HepG2 (cell line): ENCODE results near the gene MRPL28. TPM values are rescaled to one million over a fixed set of nuclear protein-coding genes. Genes with fewer than 3 reads are reported as not detected.
A peak's percentile ranks its signal among the peaks of the same experiment; 100 is the strongest.

Experiments
- AGO1 ChIP-seq: fragments of 200-400 bp; formaldehyde crosslinking; IDR thresholded peaks from 2 replicates; pipeline ENCODE4 v1.6.1; 2017; ENCODE audit warnings: mild to moderate bottlenecking, low read depth, low read length, moderate library complexity; ENCODE audit not compliant: poor library complexity, severe bottlenecking
- CEBPG ChIP-seq: IDR thresholded peaks from 2 replicates; pipeline ENCODE4 v1.6.1; 2016
- DR1 ChIP-seq: sonication (generic); formaldehyde crosslinking; IDR thresholded peaks from 2 replicates; pipeline ENCODE4 v1.8.0; 2021; ENCODE audit warnings: mild to moderate bottlenecking, missing genetic modification reagents, inconsistent platforms
- GATAD2A ChIP-seq: IDR thresholded peaks from 2 replicates; pipeline ENCODE4 v1.6.1; 2016
- KAT7 ChIP-seq: IDR thresholded peaks from 2 replicates; pipeline ENCODE4 v1.6.1; 2018; ENCODE audit warnings: borderline replicate concordance, missing compliant biosample characterization
- MIXL1 ChIP-seq: IDR thresholded peaks from 2 replicates; pipeline ENCODE4 v1.6.1; 2016
- NFIB ChIP-seq: sonication (generic); formaldehyde crosslinking; IDR thresholded peaks from 2 replicates; pipeline ENCODE4 v1.9.0; 2021; ENCODE audit warnings: missing genetic modification reagents, mild to moderate bottlenecking, borderline replicate concordance
- NFIC ChIP-seq: IDR thresholded peaks from 2 replicates; pipeline ENCODE4 v1.6.1; 2012; ENCODE audit warnings: mild to moderate bottlenecking, low read length, inconsistent platforms
- NRL ChIP-seq: sonication (generic); formaldehyde crosslinking; IDR thresholded peaks from 2 replicates; pipeline ENCODE4 v1.5.0; 2020; ENCODE audit warnings: missing genetic modification reagents, mild to moderate bottlenecking, moderate library complexity, borderline replicate concordance
- PHF20 ChIP-seq: sonication (generic); formaldehyde crosslinking; IDR thresholded peaks from 2 replicates; pipeline ENCODE4 v1.5.0; 2020; ENCODE audit warnings: mild to moderate bottlenecking, missing genetic modification reagents
- RAD51 ChIP-seq: fragments of 450-650 bp; IDR thresholded peaks from 2 replicates; pipeline ENCODE4 v1.6.1; 2016; ENCODE audit warnings: borderline replicate concordance
- SAFB2 ChIP-seq: sonication (generic); formaldehyde crosslinking; IDR thresholded peaks from 2 replicates; pipeline ENCODE4 v1.5.1; 2020; ENCODE audit warnings: missing genetic modification reagents, low read depth, mild to moderate bottlenecking, borderline replicate concordance
- SIX1 ChIP-seq: sonication (generic); formaldehyde crosslinking; IDR thresholded peaks from 2 replicates; pipeline ENCODE4 v1.4.0; 2020; ENCODE audit warnings: missing genetic modification reagents, borderline replicate concordance
- SKI ChIP-seq: fragments of 450-650 bp; IDR thresholded peaks from one replicate; pipeline ENCODE4 v1.6.1; 2018; ENCODE audit warnings: mild to moderate bottlenecking; ENCODE audit not compliant: partially characterized antibody
- SMAD3 ChIP-seq: sonication (generic); formaldehyde crosslinking; IDR thresholded peaks from 2 replicates; pipeline ENCODE4 v1.4.0; 2020; ENCODE audit warnings: missing genetic modification reagents
- SOX13 ChIP-seq, 3 experiments: fragments of 450-650 bp in 1 of 3; sonication (generic) in 1 of 3; formaldehyde crosslinking in 1 of 3; IDR thresholded peaks in 2 of 3; conservative IDR thresholded peaks in 1 of 3; 2 replicates each; pipeline versions ENCODE4 v1.5.0 to v1.6.1; 2016 to 2020; ENCODE audit warnings: antibody characterized with exemption in 1 of 3, mild to moderate bottlenecking in 1 of 3, missing compliant biosample characterization in 1 of 3, missing genetic modification reagents in 1 of 3, moderate library complexity in 1 of 3
- TARDBP ChIP-seq: sonication (generic); formaldehyde crosslinking; IDR thresholded peaks from 2 replicates; pipeline ENCODE4 v1.8.0; 2022; ENCODE audit warnings: mild to moderate bottlenecking, missing genetic modification reagents
- TCF7L2 ChIP-seq: IDR thresholded peaks from 2 replicates; pipeline ENCODE4 v1.6.1; 2011; ENCODE audit warnings: mild to moderate bottlenecking, low read depth, low read length, moderate library complexity
- TEAD2 ChIP-seq: sonication (generic); formaldehyde crosslinking; IDR thresholded peaks from 2 replicates; pipeline ENCODE4 v1.9.0; 2021; ENCODE audit warnings: missing genetic modification reagents
- WIZ ChIP-seq: sonication (generic); formaldehyde crosslinking; IDR thresholded peaks from 2 replicates; pipeline ENCODE4 v1.5.1; 2020; ENCODE audit warnings: mild to moderate bottlenecking, missing genetic modification reagents
- ZBTB21 ChIP-seq: sonication (generic); formaldehyde crosslinking; IDR thresholded peaks from 2 replicates; pipeline ENCODE4 v1.4.0; 2020; ENCODE audit warnings: missing genetic modification reagents
- ZBTB7B ChIP-seq: sonication (generic); formaldehyde crosslinking; IDR thresholded peaks from 2 replicates; pipeline ENCODE4 v1.4.0; 2020; ENCODE audit warnings: missing genetic modification reagents
- ZFP37 ChIP-seq: sonication (generic); formaldehyde crosslinking; IDR thresholded peaks from 2 replicates; pipeline ENCODE4 v1.4.0; 2020; ENCODE audit warnings: missing genetic modification reagents, borderline replicate concordance
- ZNF333 ChIP-seq: sonication (generic); formaldehyde crosslinking; IDR thresholded peaks from 2 replicates; pipeline ENCODE4 v1.4.0; 2020; ENCODE audit warnings: mild to moderate bottlenecking, missing genetic modification reagents, borderline replicate concordance
- ZNF446 ChIP-seq: sonication (generic); formaldehyde crosslinking; IDR thresholded peaks from 2 replicates; pipeline ENCODE4 v1.5.0; 2020; ENCODE audit warnings: mild to moderate bottlenecking, missing genetic modification reagents
- ZNF589 ChIP-seq: sonication (generic); formaldehyde crosslinking; conservative IDR thresholded peaks from 2 replicates; pipeline ENCODE4 v1.8.0; 2022; ENCODE audit warnings: mild to moderate bottlenecking, moderate library complexity, missing genetic modification reagents
- ZNF781 ChIP-seq: sonication (generic); formaldehyde crosslinking; IDR thresholded peaks from 2 replicates; pipeline ENCODE4 v1.5.1; 2020; ENCODE audit warnings: borderline replicate concordance, mild to moderate bottlenecking, missing genetic modification reagents; ENCODE audit errors: not compliant biosample characterization
- ZSCAN25 ChIP-seq: sonication (generic); formaldehyde crosslinking; IDR thresholded peaks from 2 replicates; pipeline ENCODE4 v1.8.0; 2022; ENCODE audit warnings: mild to moderate bottlenecking, missing genetic modification reagents
- polyA plus RNA-seq, 8 experiments: library from polyadenylated mRNA; depleted of rRNA in 3 of 8; stranded (reverse) in 7 of 8; unstranded in 1 of 8; fragments of >200 nt; fragmentation: Illumina TruSeq in 4 of 8; extraction: Trizol in 4 of 8; gene quantifications; 2 replicates each; pipeline versions ENCODE4 v1.2.1 to v1.2.3, GENCODE V29; 2011 to 2016; ENCODE audit warnings: low read depth in 4 of 8, missing spikeins in 1 of 8, mixed read lengths in 1 of 8; ENCODE audit not compliant: insufficient read depth in 1 of 8
- total RNA-seq, 5 experiments: library from RNA; depleted of rRNA; stranded (reverse); fragments of >200 nt; fragmentation: Illumina TruSeq; extraction: Trizol; gene quantifications; 2 replicates each; pipeline ENCODE4 v1.2.3, GENCODE V29; 2016; ENCODE audit warnings: low read depth in 1 of 5
- TF ChIP-seq, protein P1 (sequence below): sonication (generic); formaldehyde crosslinking; IDR thresholded peaks from 2 replicates; pipeline ENCODE4 v1.4.0; 2020; ENCODE audit warnings: missing genetic modification reagents
- TF ChIP-seq, protein P2 (sequence below): sonication (generic); formaldehyde crosslinking; IDR thresholded peaks from 2 replicates; pipeline ENCODE4 v1.4.0; 2020; ENCODE audit warnings: missing genetic modification reagents
- TF ChIP-seq, protein P3 (sequence below): sonication (generic); formaldehyde crosslinking; conservative IDR thresholded peaks from 2 replicates; pipeline ENCODE4 v1.4.0; 2020; ENCODE audit warnings: missing genetic modification reagents

Gene MRPL28
- total and polyA plus RNA-seq, 2 of the 13 experiments (the other 11 are each of a cell fraction or from before 2014, with no cell fraction given) = 114 to 135 TPM

DNA sequence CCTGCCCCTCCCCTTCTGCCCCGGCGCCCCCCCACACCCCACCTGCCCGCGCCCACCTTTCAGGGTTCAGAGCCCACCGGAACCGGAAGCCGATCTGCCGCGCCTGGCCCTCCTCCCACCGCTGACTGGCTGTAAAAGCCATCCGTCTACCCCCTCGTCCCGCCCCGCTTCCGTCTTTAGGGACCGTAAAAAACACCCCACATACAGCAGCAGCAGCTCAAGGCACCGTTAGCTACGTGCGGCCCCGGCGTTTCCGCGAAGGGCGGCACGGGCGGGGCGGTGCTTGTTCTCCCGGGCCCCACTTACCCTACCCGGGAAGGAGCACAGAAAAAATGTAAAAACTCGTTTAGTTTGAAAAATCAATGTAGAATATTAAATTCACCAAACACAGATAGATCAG lies at the start of gene MRPL28 (continued):
- TF ChIP-seq SOX13 (IDR thresholded peaks at IDR 0.05) = no peak
- no peak; a peak in 1 of 4 replicates for TF ChIP-seq SOX13 (CRISPR knock-in tag; conservative IDR thresholded peaks at IDR 0.05 in 1 of 2, IDR thresholded peaks at IDR 0.05 in 1 of 2)
- TF ChIP-seq ZNF781 (CRISPR knock-in tag) = no peak
- TF ChIP-seq ZNF446 = no peak
- no peak for TF ChIP-seq NFIB (CRISPR knock-in tag)
- TF ChIP-seq, protein P1, sequence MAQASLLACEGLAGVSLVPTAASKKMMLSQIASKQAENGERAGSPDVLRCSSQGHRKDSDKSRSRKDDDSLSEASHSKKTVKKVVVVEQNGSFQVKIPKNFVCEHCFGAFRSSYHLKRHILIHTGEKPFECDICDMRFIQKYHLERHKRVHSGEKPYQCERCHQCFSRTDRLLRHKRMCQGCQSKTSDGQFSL (CRISPR knock-in tag) = 0 out of 2 replicates have a peak, but pooled peaks have one; percentile 31
- TF ChIP-seq GATAD2A (CRISPR knock-in tag) = no peak
- TF ChIP-seq ZNF333 (CRISPR knock-in tag) = no peak
- no peak for TF ChIP-seq SIX1 (CRISPR knock-in tag)
- peak; percentile 40 for TF ChIP-seq SKI
- peak; percentile 49; the same call in 1 of the 2 replicates for TF ChIP-seq PHF20 (CRISPR knock-in tag)
- TF ChIP-seq TEAD2 (CRISPR knock-in tag) = no peak
- no peak for TF ChIP-seq ZFP37 (CRISPR knock-in tag)
- TF ChIP-seq NRL = no peak
- no peak for TF ChIP-seq TCF7L2
- TF ChIP-seq MIXL1 (CRISPR knock-in tag) = no peak
- no peak for TF ChIP-seq SAFB2 (CRISPR knock-in tag)
- no peak for TF ChIP-seq KAT7 (CRISPR knock-in tag)
- no peak for TF ChIP-seq SMAD3 (CRISPR knock-in tag)
- no peak for TF ChIP-seq ZSCAN25 (CRISPR knock-in tag)
- TF ChIP-seq AGO1 = peak; percentile 78
- TF ChIP-seq WIZ = no peak
- peak; percentile 24; the same call in 1 of the 2 replicates for TF ChIP-seq TARDBP
- TF ChIP-seq ZBTB21 = no peak
- TF ChIP-seq, protein P2, sequence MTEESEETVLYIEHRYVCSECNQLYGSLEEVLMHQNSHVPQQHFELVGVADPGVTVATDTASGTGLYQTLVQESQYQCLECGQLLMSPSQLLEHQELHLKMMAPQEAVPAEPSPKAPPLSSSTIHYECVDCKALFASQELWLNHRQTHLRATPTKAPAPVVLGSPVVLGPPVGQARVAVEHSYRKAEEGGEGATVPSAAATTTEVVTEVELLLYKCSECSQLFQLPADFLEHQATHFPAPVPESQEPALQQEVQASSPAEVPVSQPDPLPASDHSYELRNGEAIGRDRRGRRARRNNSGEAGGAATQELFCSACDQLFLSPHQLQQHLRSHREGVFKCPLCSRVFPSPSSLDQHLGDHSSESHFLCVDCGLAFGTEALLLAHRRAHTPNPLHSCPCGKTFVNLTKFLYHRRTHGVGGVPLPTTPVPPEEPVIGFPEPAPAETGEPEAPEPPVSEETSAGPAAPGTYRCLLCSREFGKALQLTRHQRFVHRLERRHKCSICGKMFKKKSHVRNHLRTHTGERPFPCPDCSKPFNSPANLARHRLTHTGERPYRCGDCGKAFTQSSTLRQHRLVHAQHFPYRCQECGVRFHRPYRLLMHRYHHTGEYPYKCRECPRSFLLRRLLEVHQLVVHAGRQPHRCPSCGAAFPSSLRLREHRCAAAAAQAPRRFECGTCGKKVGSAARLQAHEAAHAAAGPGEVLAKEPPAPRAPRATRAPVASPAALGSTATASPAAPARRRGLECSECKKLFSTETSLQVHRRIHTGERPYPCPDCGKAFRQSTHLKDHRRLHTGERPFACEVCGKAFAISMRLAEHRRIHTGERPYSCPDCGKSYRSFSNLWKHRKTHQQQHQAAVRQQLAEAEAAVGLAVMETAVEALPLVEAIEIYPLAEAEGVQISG (CRISPR knock-in tag) = no peak; the same call in 1 of the 2 replicates
- no peak for TF ChIP-seq DR1 (CRISPR knock-in tag)
- TF ChIP-seq CEBPG (CRISPR knock-in tag) = no peak
- no peak for TF ChIP-seq NFIC
- no peak for TF ChIP-seq ZNF589 (CRISPR knock-in tag)
- TF ChIP-seq RAD51 = no peak
- peak; percentile 81 for TF ChIP-seq ZBTB7B (CRISPR knock-in tag)
- TF ChIP-seq, protein P3, sequence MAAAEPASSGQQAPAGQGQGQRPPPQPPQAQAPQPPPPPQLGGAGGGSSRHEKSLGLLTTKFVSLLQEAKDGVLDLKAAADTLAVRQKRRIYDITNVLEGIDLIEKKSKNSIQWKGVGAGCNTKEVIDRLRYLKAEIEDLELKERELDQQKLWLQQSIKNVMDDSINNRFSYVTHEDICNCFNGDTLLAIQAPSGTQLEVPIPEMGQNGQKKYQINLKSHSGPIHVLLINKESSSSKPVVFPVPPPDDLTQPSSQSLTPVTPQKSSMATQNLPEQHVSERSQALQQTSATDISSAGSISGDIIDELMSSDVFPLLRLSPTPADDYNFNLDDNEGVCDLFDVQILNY (CRISPR knock-in tag) = no peak
